Keratinocyte (primary cell): ENCODE data around the gene RPL28. TPM values are rescaled to one million over a fixed set of nuclear protein-coding genes. Genes with fewer than 3 reads are reported as not detected.

Experiments
- DNase-seq: peaks from one replicate; pipeline ENCODE4 v3.0.0-alpha.2; 2011; ENCODE audit warnings: low read depth, missing footprints, low spot score
- FAIRE-seq: peaks from 2 replicates; lab custom pipeline; 2011; peaks lifted over from hg19 to GRCh38; lab: Jason Lieb, UNC
- H2AFZ ChIP-seq: 2 replicates; pipeline ENCODE4 v1.6.0; 2012; ENCODE audit warnings: low read length, control low read depth, inconsistent platforms; ENCODE audit not compliant: control insufficient read depth
- H3K27ac ChIP-seq: 2 replicates; pipeline ENCODE4 v1.5.1; 2011; ENCODE audit warnings: low read length; ENCODE audit not compliant: control insufficient read depth, insufficient read depth
- H3K27me3 ChIP-seq: 3 replicates; pipeline ENCODE4 v1.6.0; 2011; ENCODE audit warnings: low read length; ENCODE audit not compliant: control insufficient read depth, insufficient read depth; ENCODE audit errors: extremely low read depth
- H3K36me3 ChIP-seq, 2 experiments: 2 replicates in 1 of 2; 3 replicates in 1 of 2; pipeline ENCODE4 v1.5.1; 2011; ENCODE audit warnings: low read length in 2 of 2, mild to moderate bottlenecking in 1 of 2; ENCODE audit not compliant: control insufficient read depth in 2 of 2, insufficient read depth in 2 of 2; ENCODE audit errors: extremely low read depth in 1 of 2
- H3K4me1 ChIP-seq: 3 replicates; pipeline ENCODE4 v1.5.1; 2011; ENCODE audit warnings: low read length; ENCODE audit not compliant: control insufficient read depth, insufficient read depth; ENCODE audit errors: extremely low read depth
- H3K4me2 ChIP-seq: 3 replicates; pipeline ENCODE4 v1.6.0; 2011; ENCODE audit warnings: low read depth, low read length; ENCODE audit not compliant: control insufficient read depth, insufficient read depth; ENCODE audit errors: extremely low read depth
- H3K4me3 ChIP-seq, 3 experiments: fragments of 200-600 bp in 1 of 3; sonication (generic) in 1 of 3; 2 replicates in 2 of 3; 3 replicates in 1 of 3; pipeline ENCODE4 v1.5.1; 2011 to 2016; ENCODE audit warnings: low read length in 3 of 3, mild to moderate bottlenecking in 3 of 3, control low read depth in 2 of 3, inconsistent platforms in 1 of 3, low read depth in 1 of 3, mixed read lengths in 1 of 3, mixed run types in 1 of 3, moderate library complexity in 1 of 3; ENCODE audit not compliant: control insufficient read depth in 2 of 3, insufficient read depth in 2 of 3; ENCODE audit errors: extremely low read depth in 1 of 3
- H3K79me2 ChIP-seq: 2 replicates; pipeline ENCODE4 v1.6.0; 2012; ENCODE audit warnings: low read length; ENCODE audit not compliant: control insufficient read depth, insufficient read depth
- H3K9ac ChIP-seq: 3 replicates; pipeline ENCODE4 v1.6.0; 2011; ENCODE audit warnings: low read length; ENCODE audit not compliant: control insufficient read depth, insufficient read depth; ENCODE audit errors: extremely low read depth
- H3K9me1 ChIP-seq: 3 replicates; pipeline ENCODE4 v1.6.0; 2011; ENCODE audit warnings: low read length; ENCODE audit not compliant: control insufficient read depth, insufficient read depth; ENCODE audit errors: extremely low read depth
- H3K9me3 ChIP-seq: 2 replicates; pipeline ENCODE4 v1.5.1; 2012; ENCODE audit warnings: low read depth, low read length; ENCODE audit not compliant: control insufficient read depth
- H4K20me1 ChIP-seq: 3 replicates; pipeline ENCODE4 v1.6.0; 2011; ENCODE audit warnings: low read length; ENCODE audit not compliant: control insufficient read depth, insufficient read depth; ENCODE audit errors: extremely low read depth
- CTCF ChIP-seq, 3 experiments: IDR thresholded peaks in 1 of 3; conservative IDR thresholded peaks in 1 of 3; optimal IDR thresholded peaks in 1 of 3; 2 replicates in 2 of 3; 3 replicates in 1 of 3; pipeline versions ENCODE3 to v1.5.1; 2011; ENCODE audit warnings: low read length in 3 of 3, mild to moderate bottlenecking in 3 of 3, moderate library complexity in 2 of 3, control low read depth in 1 of 3, inconsistent platforms in 1 of 3; ENCODE audit not compliant: insufficient read depth in 2 of 3; ENCODE audit errors: extremely low read depth in 1 of 3
- EZH2 ChIP-seq: IDR thresholded peaks from one replicate; pipeline ENCODE4 v1.6.1; 2012; ENCODE audit warnings: inconsistent platforms, mild to moderate bottlenecking, low read length, moderate library complexity
- dilution Hi-C: fragments of 300-500 bp; cut with MboI; formaldehyde crosslinking; loops from one replicate; pipeline ENCODE4 v1.7.0; 2020; ENCODE audit warnings: low sequenced_read_pairs; ENCODE audit not compliant: extremely low pct_ligation_motif_present
- polyA plus RNA-seq, 5 experiments: library from polyadenylated mRNA; depleted of rRNA in 3 of 5; stranded (reverse) in 3 of 5; stranded (forward) in 1 of 5; unstranded in 1 of 5; fragments of >200 nt; gene quantifications; 1 replicate in 1 of 5; 2 replicates in 3 of 5; 3 replicates in 1 of 5; pipeline versions ENCODE4 v1.2.1 to v1.2.3, GENCODE V29; 2011 to 2012; ENCODE audit warnings: missing spikeins in 2 of 5, low read depth in 1 of 5, low replicate concordance in 1 of 5

RPL28 gene
- polyA plus RNA-seq, 1 donor (not counting 4 experiments of a cell fraction or from before 2014, with no cell fraction given), result 282 TPM

- H3K79me2 ChIP-seq, result no peaks in the 10 kb centered on the region
- peak overlapping the region; percentile 81 for H2AFZ ChIP-seq
- no peak for DNase-seq
- H3K9me1 ChIP-seq, result no peaks in the 10 kb centered on the region
- H3K4me1 ChIP-seq, result peaks cover 9% of the 10 kb centered on the region
- H3K27me3 ChIP-seq, result peaks cover 29% of the 10 kb centered on the region
- peak; percentile 37 for TF ChIP-seq EZH2
- no peak for TF ChIP-seq CTCF (optimal IDR thresholded peaks at IDR 0.05 in 1 of 3, IDR thresholded peaks at IDR 0.05 in 1 of 3, conservative IDR thresholded peaks at IDR 0.05 in 1 of 3; ENCODE audit: extremely low read depth in 1 of 3, insufficient read depth in 2 of 3, low read length in 3 of 3)
- H3K4me2 ChIP-seq, result peak overlapping the region; percentile 86
- dilution Hi-C loops, result no loop called here
- H3K4me3 ChIP-seq, result peak overlapping the region; percentile 46 to 66 (median 63)
- H4K20me1 ChIP-seq, result no peaks in the 10 kb centered on the region
- no peak for FAIRE-seq
- H3K9me3 ChIP-seq, result no peaks in the 10 kb centered on the region
- H3K36me3 ChIP-seq, result peaks cover 0 to under 1% of the 10 kb centered on the region in 2 experiments
- H3K27ac ChIP-seq, result no peak overlapping the region
- H3K9ac ChIP-seq, result peak overlapping the region; percentile 50
Measured at GRCh38 chr19:55353356-55353802, 32.4 kb upstream of the RPL28 start.

- peak overlapping the region; percentile 86 for H3K4me2 ChIP-seq
- no peak for TF ChIP-seq CTCF (optimal IDR thresholded peaks at IDR 0.05 in 1 of 3, IDR thresholded peaks at IDR 0.05 in 1 of 3, conservative IDR thresholded peaks at IDR 0.05 in 1 of 3; ENCODE audit: extremely low read depth in 1 of 3, insufficient read depth in 2 of 3, low read length in 3 of 3)
- no peak for TF ChIP-seq EZH2
- H3K4me1 ChIP-seq, result peaks cover 9% of the 10 kb centered on the region
- peak overlapping the region; percentile 46 to 66 (median 63) for H3K4me3 ChIP-seq
- dilution Hi-C loops, result no loop called here
- H2AFZ ChIP-seq, result peak overlapping the region; percentile 81
- H3K9me1 ChIP-seq, result no peaks in the 10 kb centered on the region
- H3K9me3 ChIP-seq, result no peaks in the 10 kb centered on the region
- no peak for FAIRE-seq
- H3K36me3 ChIP-seq, result no peaks in the 10 kb centered on the region
- H3K9ac ChIP-seq, result peak overlapping the region; percentile 50
- DNase-seq, result no peak
- no peaks in the 10 kb centered on the region for H4K20me1 ChIP-seq
- no peak overlapping the region for H3K27ac ChIP-seq
- H3K27me3 ChIP-seq, result peaks cover 29% of the 10 kb centered on the region
- H3K79me2 ChIP-seq, result no peaks in the 10 kb centered on the region
Measured at GRCh38 chr19:55353803-55354697, 31.7 kb upstream of the RPL28 start.
